ENCODE results near the gene TPPP. TPM values are rescaled to one million over a fixed set of nuclear protein-coding genes. Genes with fewer than 3 reads are reported as not detected.

Gene TPPP
- total RNA-seq, 1 experiment from 2014 or later = 0.12 TPM

DNA sequence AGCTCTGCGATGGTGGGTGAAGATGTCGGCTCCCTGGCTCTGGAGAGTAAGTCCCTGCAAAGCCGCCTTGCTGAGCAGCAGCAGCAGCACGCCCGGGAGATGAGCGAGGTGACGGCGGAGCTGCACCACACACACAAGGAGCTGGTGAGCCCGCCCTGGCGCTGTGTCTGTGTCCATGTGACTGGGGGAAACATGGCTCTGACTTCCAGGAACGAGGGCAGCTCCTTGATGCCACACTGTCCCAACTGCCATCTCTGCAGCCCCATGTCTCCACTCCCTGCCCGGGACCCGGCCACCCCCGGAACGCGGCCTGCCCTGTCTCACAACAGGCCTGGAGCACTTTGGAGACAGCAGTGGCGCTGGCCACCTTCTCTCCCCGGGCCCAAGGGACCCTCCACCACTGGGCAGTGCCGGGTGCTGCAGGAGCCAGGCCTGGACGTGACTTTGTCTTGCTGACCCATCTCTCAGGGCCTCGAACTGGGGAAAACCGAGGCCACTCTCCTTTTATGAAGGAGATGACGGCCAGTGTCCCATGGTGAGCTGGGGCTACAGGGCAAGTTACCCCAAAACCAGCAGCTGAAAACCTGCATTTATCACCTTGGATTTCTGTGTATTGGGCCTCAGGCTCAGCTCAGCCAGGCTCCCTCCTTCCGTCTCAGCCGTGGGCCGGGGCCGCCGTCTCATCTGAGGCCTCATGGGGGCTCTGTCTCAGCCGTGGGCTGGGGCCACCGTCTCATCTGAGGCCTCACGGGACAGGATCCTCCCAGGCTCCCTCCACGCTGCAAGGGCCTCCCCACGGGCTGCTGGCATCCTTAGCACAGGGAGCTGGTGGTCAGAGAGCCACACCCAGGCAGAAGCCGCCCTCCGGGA is 52.5 kb downstream of the TPPP start:
- no peak for DNase-seq (ENCODE audit: unreplicated experiment)
- no peak overlapping the region for H3K4me3 Mint-ChIP-seq (ENCODE audit: unreplicated experiment)
- peaks cover 65% of the 10 kb centered on the region for H3K36me3 Mint-ChIP-seq (ENCODE audit: insufficient read depth, unreplicated experiment)
- H3K27ac Mint-ChIP-seq (ENCODE audit: low read depth, unreplicated experiment) = no peak overlapping the region
- H3K27me3 Mint-ChIP-seq (ENCODE audit: insufficient read depth, unreplicated experiment) = no peaks in the 10 kb centered on the region
- ChIA-PET CTCF (interaction anchor here (0.7 kb wide), 1 partner anchor 30 kb away, joined by 4 read pairs; no protein-coding TSS in a partner anchor), POLR2A (interaction anchor here (0.5 kb wide), 1 partner anchor 198 kb away, joined by 3 read pairs; the partner anchor contains the start of gene EXOC3)
- BruUV-seq (replicated peaks) = no TSS peak
- intact Hi-C loops (cut with micrococcal nuclease) = no loop called here
- H3K9me3 Mint-ChIP-seq (ENCODE audit: unreplicated experiment) = no peaks in the 10 kb centered on the region
- no peaks in the 10 kb centered on the region for H3K4me1 Mint-ChIP-seq (ENCODE audit: insufficient read depth, unreplicated experiment)
- TF ChIP-seq CTCF (IDR thresholded peaks at IDR 0.05; ENCODE audit: unreplicated experiment) = no peak

GRCh38 chr5:639584-640213 is 53.5 kb downstream of the TPPP start:
- BruUV-seq (replicated peaks) = no TSS peak
- H3K27me3 Mint-ChIP-seq (ENCODE audit: insufficient read depth, unreplicated experiment) = no peaks in the 10 kb centered on the region
- intact Hi-C loops (cut with micrococcal nuclease) = no loop called here
- TF ChIP-seq CTCF (IDR thresholded peaks at IDR 0.05; ENCODE audit: unreplicated experiment) = no peak
- ChIA-PET POLR2A (interaction anchor here (0.5 kb wide), 1 partner anchor 197 kb away, joined by 3 read pairs; the partner anchor contains the start of gene EXOC3), CTCF (interaction anchor here (0.7 kb wide), 1 partner anchor 31 kb away, joined by 4 read pairs; no protein-coding TSS in a partner anchor)
- H3K4me1 Mint-ChIP-seq (ENCODE audit: insufficient read depth, unreplicated experiment) = no peaks in the 10 kb centered on the region
- no peaks in the 10 kb centered on the region for H3K9me3 Mint-ChIP-seq (ENCODE audit: unreplicated experiment)
- DNase-seq (ENCODE audit: unreplicated experiment) = no peak
- H3K4me3 Mint-ChIP-seq (ENCODE audit: unreplicated experiment) = no peak overlapping the region
- no peak overlapping the region for H3K27ac Mint-ChIP-seq (ENCODE audit: low read depth, unreplicated experiment)
- peaks cover 63% of the 10 kb centered on the region for H3K36me3 Mint-ChIP-seq (ENCODE audit: insufficient read depth, unreplicated experiment)

GRCh38 chr5:639253-639530 is 54.0 kb downstream of the TPPP start:
- Mint-ChIP-seq H3K9me3 (ENCODE audit: unreplicated experiment) (no peaks in the 10 kb centered on the region), H3K4me3 (ENCODE audit: unreplicated experiment) (no peak overlapping the region), H3K27me3 (ENCODE audit: insufficient read depth, unreplicated experiment) (no peaks in the 10 kb centered on the region), H3K36me3 (ENCODE audit: insufficient read depth, unreplicated experiment) (peaks cover 58% of the 10 kb centered on the region), H3K27ac (ENCODE audit: low read depth, unreplicated experiment) (no peak overlapping the region), H3K4me1 (ENCODE audit: insufficient read depth, unreplicated experiment) (no peaks in the 10 kb centered on the region)
- no TSS peak for BruUV-seq (replicated peaks)
- ChIA-PET POLR2A (no interaction called here), CTCF (interaction anchor here (1.2 kb wide), 1 partner anchor 265 kb away, joined by 4 read pairs; no protein-coding TSS in a partner anchor)
- TF ChIP-seq CTCF (IDR thresholded peaks at IDR 0.05; ENCODE audit: unreplicated experiment) = no peak
- intact Hi-C loops (cut with micrococcal nuclease) = no loop called here
- DNase-seq (ENCODE audit: unreplicated experiment) = no peak

DNA sequence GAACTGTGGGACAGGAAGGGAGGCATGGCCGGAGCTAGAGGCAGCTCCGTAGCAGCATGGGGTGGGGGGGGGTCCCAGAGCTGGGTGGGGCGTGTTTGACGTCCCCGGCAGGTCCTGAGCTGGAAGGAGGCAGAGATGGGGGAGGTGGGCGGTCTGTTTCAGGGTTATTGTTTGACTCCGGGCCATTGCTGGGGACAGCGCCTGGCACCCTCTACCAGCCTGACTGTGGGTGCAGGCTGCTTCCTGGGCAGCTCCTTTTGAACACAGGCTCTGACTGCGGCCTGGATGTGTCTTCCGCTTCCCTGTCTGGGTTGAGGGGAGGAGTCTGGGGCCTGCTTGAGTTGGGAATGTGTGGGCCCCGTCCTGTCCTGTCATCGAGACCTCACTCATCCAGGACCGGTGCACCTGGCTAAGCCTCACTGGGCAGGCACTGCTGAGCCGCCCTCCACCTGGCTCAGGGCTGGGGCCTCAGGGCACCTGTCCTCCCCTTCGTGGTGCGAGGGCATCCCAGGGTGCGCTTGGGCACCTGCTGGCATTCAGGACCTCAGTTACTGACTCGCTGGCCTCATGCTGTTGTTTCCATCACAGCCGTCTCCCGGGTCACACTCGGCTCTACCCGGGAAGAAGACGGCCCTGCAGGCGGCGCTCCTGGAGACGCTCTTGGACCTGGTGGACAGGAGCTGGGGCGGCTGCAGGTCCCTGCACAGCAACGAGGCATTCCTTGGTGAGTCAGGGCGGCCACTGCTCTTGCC is 54.5 kb downstream of the TPPP start:
- no peak overlapping the region for H3K4me3 Mint-ChIP-seq (ENCODE audit: unreplicated experiment)
- no peaks in the 10 kb centered on the region for H3K4me1 Mint-ChIP-seq (ENCODE audit: insufficient read depth, unreplicated experiment)
- CTCF ChIA-PET = interaction anchor here (1.2 kb wide), 1 partner anchor 265 kb away, joined by 4 read pairs; no protein-coding TSS in a partner anchor
- POLR2A ChIA-PET = no interaction called here
- no peaks in the 10 kb centered on the region for H3K27me3 Mint-ChIP-seq (ENCODE audit: insufficient read depth, unreplicated experiment)
- H3K9me3 Mint-ChIP-seq (ENCODE audit: unreplicated experiment) = no peaks in the 10 kb centered on the region
- intact Hi-C loops (cut with micrococcal nuclease) = no loop called here
- H3K27ac Mint-ChIP-seq (ENCODE audit: low read depth, unreplicated experiment) = no peak overlapping the region
- no TSS peak for BruUV-seq (replicated peaks)
- peaks cover 55% of the 10 kb centered on the region for H3K36me3 Mint-ChIP-seq (ENCODE audit: insufficient read depth, unreplicated experiment)
- no peak for DNase-seq (ENCODE audit: unreplicated experiment)
- TF ChIP-seq CTCF (IDR thresholded peaks at IDR 0.05; ENCODE audit: unreplicated experiment) = no peak
